Epidermal melanocyte (primary cell): Measurements from ENCODE around the gene BLVRB.
A peak's percentile ranks its signal among the peaks of the same experiment; 100 is the strongest.
"Not testable (repeated sequence)": the region's sequence is repeated elsewhere in the genome, so short reads cannot be mapped to it uniquely, and the experiment has no call there.

Experiments
- DNase-seq: peaks from one replicate; pipeline ENCODE4 v3.0.0; 2011; ENCODE audit warnings: low spot score; ENCODE audit not compliant: insufficient read length

BLVRB gene

GRCh38 chr19:40465557-40466218 is at the start of gene BLVRB:
TSS of gene BLVRB (minus strand) at chr19:40465745. CDS start at chr19:40465688, 57 bp downstream.
- DNase-seq = peak; percentile 96

GRCh38 chr19:40513741-40514315 is 48.3 kb upstream of the BLVRB start:
- no peak for DNase-seq

GRCh38 chr19:40513345-40513678 is 47.8 kb upstream of the BLVRB start:
- no peak for DNase-seq

- no peak for DNase-seq
Measured at GRCh38 chr19:40512473-40513344, 47.2 kb upstream of the BLVRB start.

- no peak for DNase-seq
Measured at GRCh38 chr19:40512110-40512472, 46.5 kb upstream of the BLVRB start.

- DNase-seq = no peak
Measured at GRCh38 chr19:40511487-40511886, 45.9 kb upstream of the BLVRB start.

- no peak for DNase-seq
Measured at GRCh38 chr19:40510526-40511115, 45.1 kb upstream of the BLVRB start.

GRCh38 chr19:40508739-40509260 is 43.3 kb upstream of the BLVRB start:
- no peak for DNase-seq

- DNase-seq = no peak
Measured at GRCh38 chr19:40507892-40508291, 42.3 kb upstream of the BLVRB start.

GRCh38 chr19:40506099-40506498 is 40.6 kb upstream of the BLVRB start:
- DNase-seq = no peak

- no peak for DNase-seq
Measured at GRCh38 chr19:40503320-40503695, 37.8 kb upstream of the BLVRB start.

- DNase-seq = no peak
Measured at GRCh38 chr19:40502647-40503319, 37.2 kb upstream of the BLVRB start.

GRCh38 chr19:40502081-40502480 is 36.5 kb upstream of the BLVRB start:
- DNase-seq = no peak

- no peak for DNase-seq
Measured at GRCh38 chr19:40501599-40501998, 36.1 kb upstream of the BLVRB start.

GRCh38 chr19:40500678-40501530 is 35.4 kb upstream of the BLVRB start:
- DNase-seq = not testable (repeated sequence)

GRCh38 chr19:40499320-40499719 is 33.8 kb upstream of the BLVRB start:
- DNase-seq = no peak

GRCh38 chr19:40497214-40497613 is 31.7 kb upstream of the BLVRB start:
- no peak for DNase-seq

GRCh38 chr19:40494191-40494838 is 28.8 kb upstream of the BLVRB start:
- no peak for DNase-seq

GRCh38 chr19:40493778-40494177 is 28.2 kb upstream of the BLVRB start:
- DNase-seq = no peak

GRCh38 chr19:40492274-40492673 is 26.7 kb upstream of the BLVRB start:
- DNase-seq = no peak
